Measurements from ENCODE around the gene ALAS2. TPM values are rescaled to one million over a fixed set of nuclear protein-coding genes. Genes with fewer than 3 reads are reported as not detected.
"Not testable (repeated sequence)": the region's sequence is repeated elsewhere in the genome, so short reads cannot be mapped to it uniquely, and the experiment has no call there.

ALAS2 gene, protein sequence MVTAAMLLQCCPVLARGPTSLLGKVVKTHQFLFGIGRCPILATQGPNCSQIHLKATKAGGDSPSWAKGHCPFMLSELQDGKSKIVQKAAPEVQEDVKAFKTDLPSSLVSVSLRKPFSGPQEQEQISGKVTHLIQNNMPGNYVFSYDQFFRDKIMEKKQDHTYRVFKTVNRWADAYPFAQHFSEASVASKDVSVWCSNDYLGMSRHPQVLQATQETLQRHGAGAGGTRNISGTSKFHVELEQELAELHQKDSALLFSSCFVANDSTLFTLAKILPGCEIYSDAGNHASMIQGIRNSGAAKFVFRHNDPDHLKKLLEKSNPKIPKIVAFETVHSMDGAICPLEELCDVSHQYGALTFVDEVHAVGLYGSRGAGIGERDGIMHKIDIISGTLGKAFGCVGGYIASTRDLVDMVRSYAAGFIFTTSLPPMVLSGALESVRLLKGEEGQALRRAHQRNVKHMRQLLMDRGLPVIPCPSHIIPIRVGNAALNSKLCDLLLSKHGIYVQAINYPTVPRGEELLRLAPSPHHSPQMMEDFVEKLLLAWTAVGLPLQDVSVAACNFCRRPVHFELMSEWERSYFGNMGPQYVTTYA
- not detected for total RNA-seq

DNA sequence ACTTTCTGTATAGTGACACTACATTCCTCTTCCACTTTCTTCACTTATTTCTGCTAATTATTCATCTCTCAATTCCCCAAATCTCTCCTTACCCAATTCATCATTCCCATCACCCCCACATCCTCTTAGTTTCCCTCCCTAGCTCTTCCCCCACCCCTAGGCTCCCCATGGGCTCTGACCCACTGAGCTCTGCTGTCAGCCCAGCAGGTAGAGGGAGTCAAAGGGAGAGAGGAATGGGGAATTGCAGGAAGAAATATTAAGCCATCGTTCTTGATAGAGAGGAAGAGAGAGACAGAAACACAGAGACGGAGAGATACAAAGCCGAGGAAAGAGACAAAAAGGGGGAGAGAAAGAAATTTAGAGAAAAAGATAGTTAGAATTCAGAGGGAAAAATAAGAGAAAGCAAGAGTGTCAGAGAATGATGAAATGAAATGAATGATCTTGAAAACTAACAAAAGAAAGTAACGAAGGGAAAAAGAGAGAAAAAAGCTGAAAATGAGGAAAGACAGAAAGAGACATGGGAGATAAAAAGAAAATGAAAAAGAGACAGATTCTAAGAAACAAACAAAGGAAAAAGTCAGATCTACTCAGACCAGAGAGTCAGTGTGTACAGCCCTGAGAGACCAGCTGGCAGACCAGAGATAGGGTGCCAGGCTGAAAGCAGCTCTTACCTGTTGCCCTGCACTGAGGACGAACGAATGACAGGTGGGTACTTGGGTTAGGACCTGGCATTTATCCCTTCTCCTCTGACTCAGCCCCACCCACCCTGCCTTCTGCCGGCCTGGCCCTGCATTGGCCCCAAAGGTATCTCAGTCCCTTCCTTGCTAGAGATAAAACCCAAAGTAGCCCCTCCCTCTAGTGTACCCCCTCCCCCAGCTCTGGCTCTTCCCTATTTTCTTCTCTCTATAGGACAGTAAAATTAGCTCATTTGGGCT is at the start of gene ALAS2:
ALAS2 (minus strand) TSS at position 707 of the 935 bp plus-strand sequence. CDS start 4,977 bp downstream, outside the sequence.
- no peak within 1 kb of the TSS for H3K4me3 ChIP-seq
- H3K9me3 ChIP-seq, result no peaks in the 10 kb centered on the region
- no peak for DNase-seq (ENCODE audit: low spot score in 2 of 2)
- 65% methylated on average over 7 of the region's 7 CpGs for WGBS
- TF ChIP-seq, protein P1, sequence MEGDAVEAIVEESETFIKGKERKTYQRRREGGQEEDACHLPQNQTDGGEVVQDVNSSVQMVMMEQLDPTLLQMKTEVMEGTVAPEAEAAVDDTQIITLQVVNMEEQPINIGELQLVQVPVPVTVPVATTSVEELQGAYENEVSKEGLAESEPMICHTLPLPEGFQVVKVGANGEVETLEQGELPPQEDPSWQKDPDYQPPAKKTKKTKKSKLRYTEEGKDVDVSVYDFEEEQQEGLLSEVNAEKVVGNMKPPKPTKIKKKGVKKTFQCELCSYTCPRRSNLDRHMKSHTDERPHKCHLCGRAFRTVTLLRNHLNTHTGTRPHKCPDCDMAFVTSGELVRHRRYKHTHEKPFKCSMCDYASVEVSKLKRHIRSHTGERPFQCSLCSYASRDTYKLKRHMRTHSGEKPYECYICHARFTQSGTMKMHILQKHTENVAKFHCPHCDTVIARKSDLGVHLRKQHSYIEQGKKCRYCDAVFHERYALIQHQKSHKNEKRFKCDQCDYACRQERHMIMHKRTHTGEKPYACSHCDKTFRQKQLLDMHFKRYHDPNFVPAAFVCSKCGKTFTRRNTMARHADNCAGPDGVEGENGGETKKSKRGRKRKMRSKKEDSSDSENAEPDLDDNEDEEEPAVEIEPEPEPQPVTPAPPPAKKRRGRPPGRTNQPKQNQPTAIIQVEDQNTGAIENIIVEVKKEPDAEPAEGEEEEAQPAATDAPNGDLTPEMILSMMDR (IDR thresholded peaks at IDR 0.05), result no peak
- TF ChIP-seq POLR2A (IDR thresholded peaks at IDR 0.05) (no peak), EP300 (IDR thresholded peaks at IDR 0.05) (no peak)
- no peaks in the 10 kb centered on the region for H3K4me1 ChIP-seq
- no peaks in the 10 kb centered on the region for H3K27me3 ChIP-seq
- H3K36me3 ChIP-seq, result no peaks in the 10 kb centered on the region
- no peak within 1 kb of the TSS for H3K27ac ChIP-seq

DNA sequence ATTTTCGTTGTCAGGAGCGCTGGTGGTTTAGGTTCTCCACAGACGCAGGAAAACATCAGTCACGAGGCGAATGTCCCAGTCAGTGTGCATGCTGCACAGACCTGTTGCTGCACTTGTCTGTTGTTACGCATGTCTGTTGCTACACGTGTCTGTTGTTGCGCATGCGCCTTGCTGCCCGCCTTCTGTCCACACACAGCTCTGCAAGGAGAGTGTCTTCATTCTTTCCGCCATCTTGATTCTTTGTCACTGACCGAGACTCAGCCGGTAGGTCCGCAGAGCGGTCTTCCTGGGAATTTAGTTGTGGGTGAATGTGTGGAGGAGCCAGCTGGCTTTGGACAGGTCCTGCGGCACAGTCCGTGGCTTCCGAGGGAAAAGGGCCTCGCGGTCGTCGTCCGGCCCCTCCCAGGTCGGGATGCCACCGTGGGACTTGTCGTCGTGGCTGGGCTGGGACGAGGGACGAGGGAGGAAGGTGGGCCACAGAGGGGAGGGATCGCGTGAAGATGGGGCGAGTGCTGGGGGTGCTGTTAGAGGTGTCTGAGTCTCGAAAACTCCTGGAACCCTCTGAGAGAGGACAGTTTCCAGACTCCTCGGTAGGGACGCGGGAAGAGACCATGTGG is 44.2 kb upstream of the ALAS2 start, which contains the start of gene PAGE2B:
PAGE2B (plus strand) TSS at position 180 of the 617 bp plus-strand sequence. CDS start 1,012 bp downstream, outside the sequence.
- TF ChIP-seq EP300 (IDR thresholded peaks at IDR 0.05) (no peak), POLR2AphosphoS5 (IDR thresholded peaks at IDR 0.05) (no peak), POLR2A (IDR thresholded peaks at IDR 0.05) (no peak)
- TF ChIP-seq, protein P1 (IDR thresholded peaks at IDR 0.05), result no peak
- 86% methylated on average over 33 of the region's 36 CpGs for WGBS
- Histone ChIP-seq H3K27me3 (no peaks in the 10 kb centered on the region), H3K4me1 (no peaks in the 10 kb centered on the region), H3K9me3 (no peaks in the 10 kb centered on the region), H3K27ac (no peak within 1 kb of the TSS), H3K4me3 (no peak within 1 kb of the TSS), H3K36me3 (no peaks in the 10 kb centered on the region)
- no peak for DNase-seq (ENCODE audit: low spot score in 2 of 2)

DNA sequence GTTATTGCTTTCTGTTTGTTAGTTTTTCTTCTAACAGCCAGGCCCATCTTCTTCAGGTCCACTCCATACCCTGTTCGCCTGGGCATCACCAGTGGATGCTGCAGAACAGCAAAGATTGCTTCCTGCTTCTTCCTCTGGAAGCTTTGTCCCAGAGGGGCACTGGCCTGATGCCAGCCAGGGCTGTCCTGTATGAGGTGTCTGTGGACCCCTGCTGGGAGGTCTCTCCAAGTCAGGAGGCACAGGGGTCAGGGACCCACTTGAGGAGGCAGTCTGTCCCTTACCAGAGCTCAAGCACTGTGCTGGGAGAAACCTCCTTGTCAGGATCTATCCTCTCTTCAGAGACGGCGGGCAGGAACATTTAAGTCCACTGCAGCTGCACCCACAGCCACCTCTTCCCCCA is 41.5 kb upstream of the ALAS2 start:
- 85% methylated on average over 3 of the region's 3 CpGs for WGBS
- no peaks in the 10 kb centered on the region for H3K27me3 ChIP-seq
- H3K4me3 ChIP-seq, result no peak overlapping the region
- H3K36me3 ChIP-seq, result no peaks in the 10 kb centered on the region
- H3K9me3 ChIP-seq, result no peaks in the 10 kb centered on the region
- TF ChIP-seq, protein P1 (IDR thresholded peaks at IDR 0.05), result no peak
- TF ChIP-seq POLR2AphosphoS5 (IDR thresholded peaks at IDR 0.05), result no peak
- no peak for TF ChIP-seq EP300 (IDR thresholded peaks at IDR 0.05)
- no peak for TF ChIP-seq POLR2A (IDR thresholded peaks at IDR 0.05)
- H3K4me1 ChIP-seq, result no peaks in the 10 kb centered on the region
- H3K27ac ChIP-seq, result no peak overlapping the region
- no peak for DNase-seq (ENCODE audit: low spot score in 2 of 2)

DNA sequence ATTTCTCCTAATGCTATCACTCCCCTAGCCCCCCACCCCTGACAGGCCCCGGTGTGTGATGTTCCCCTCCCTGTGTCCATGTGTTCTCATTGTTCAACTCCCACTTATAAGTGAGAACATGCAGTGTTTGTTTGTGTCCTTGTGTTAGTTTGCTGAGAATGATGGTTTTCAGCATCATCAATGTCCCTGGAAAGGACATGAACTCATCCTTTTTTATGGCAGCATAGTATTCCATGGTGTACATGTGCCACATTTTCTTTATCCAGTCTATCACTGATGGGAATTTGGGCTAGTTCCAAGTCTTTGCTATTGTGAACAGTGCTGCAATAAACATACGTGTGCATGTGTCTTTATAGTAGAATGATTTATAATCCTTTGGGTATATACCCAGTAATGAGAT is 36.4 kb upstream of the ALAS2 start:
- H3K27ac ChIP-seq; H3K27me3 ChIP-seq; H3K4me3 ChIP-seq; DNase-seq (ENCODE audit: low spot score in 2 of 2); H3K36me3 ChIP-seq; H3K9me3 ChIP-seq; H3K4me1 ChIP-seq: not testable (repeated sequence)
- 79% methylated on average over 2 of the region's 2 CpGs for WGBS

DNA sequence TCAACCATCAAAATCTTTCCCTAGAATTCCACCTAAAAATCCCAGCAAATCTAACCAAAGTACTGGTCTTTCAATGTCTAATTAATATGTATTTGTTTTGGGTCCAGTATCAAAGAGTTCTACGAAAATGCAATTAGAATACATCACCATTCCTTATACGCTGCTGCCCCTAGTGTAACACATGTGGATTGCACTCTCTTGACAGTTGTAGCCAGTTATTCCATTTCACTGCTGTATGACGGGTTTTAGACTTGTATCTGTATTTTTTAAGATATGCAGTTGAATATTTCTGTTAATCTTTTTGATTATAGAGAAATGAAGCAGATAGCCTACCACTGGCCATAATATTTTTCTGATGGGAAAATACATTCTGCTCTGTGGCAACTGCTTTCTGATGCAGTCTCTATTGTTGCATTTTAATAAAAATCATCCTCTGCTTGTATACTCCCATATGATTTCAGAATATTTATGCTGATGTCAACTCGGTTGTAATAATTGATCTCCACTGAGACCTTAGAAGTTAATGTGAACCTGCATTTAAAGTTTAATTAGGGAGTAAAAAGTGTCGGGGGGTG is 27.0 kb upstream of the ALAS2 start:
- no peaks in the 10 kb centered on the region for H3K9me3 ChIP-seq
- TF ChIP-seq, protein P1 (IDR thresholded peaks at IDR 0.05), result peak; percentile 69 to 71
- TF ChIP-seq POLR2AphosphoS5 (IDR thresholded peaks at IDR 0.05), result no peak
- no peak for DNase-seq (ENCODE audit: low spot score in 2 of 2)
- 28% methylated on average over 5 of the region's 5 CpGs for WGBS
- no peaks in the 10 kb centered on the region for H3K4me1 ChIP-seq
- H3K27ac ChIP-seq, result no peak overlapping the region
- H3K36me3 ChIP-seq, result no peaks in the 10 kb centered on the region
- H3K27me3 ChIP-seq, result no peaks in the 10 kb centered on the region
- peak overlapping the region; percentile 14 for H3K4me3 ChIP-seq
